Activated CD8-positive, alpha-beta memory T cell treated with anti-CD3 and anti-CD28 coated beads, Interleukin-2, amount 50 U/mL, for 24 hours (primary cell): Measurements from ENCODE around the gene CLRN2.
"Not testable (repeated sequence)": the region's sequence is repeated elsewhere in the genome, so short reads cannot be mapped to it uniquely, and the experiment has no call there.

Experiments
- DNase-seq: peaks from one replicate; pipeline ENCODE4 v3.0.0-alpha.2; 2020; ENCODE audit errors: extremely low read depth

Gene CLRN2

GRCh38 chr4:17504081-17504480, 10.9 kb upstream of the CLRN2 start:
- DNase-seq: no peak

GRCh38 chr4:17510582-17510981, 4.4 kb upstream of the CLRN2 start:
- no peak for DNase-seq

- DNase-seq: no peak
Measured at GRCh38 chr4:17511051-17511450, 3.9 kb upstream of the CLRN2 start.

DNA sequence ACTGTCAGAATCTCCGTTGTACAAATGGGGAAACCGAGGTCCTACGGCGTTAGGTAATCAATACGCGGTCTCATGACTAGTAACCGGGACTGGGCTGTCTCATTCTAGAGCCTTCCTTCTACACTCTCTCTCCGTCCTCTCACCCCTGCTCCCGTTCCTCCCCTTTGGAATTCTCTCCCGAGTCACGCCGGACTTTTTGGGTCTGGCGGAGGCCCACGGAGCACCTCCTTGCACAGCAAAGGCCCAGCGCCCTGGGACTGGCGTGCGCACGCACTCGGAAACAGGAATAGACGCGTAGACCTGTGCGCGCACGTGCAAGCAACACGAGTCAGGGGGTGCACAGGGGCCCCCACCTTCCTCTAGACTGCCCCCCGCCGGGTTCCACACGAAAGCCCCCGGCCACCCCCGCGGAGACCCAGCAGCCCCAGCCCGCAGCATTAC, 3.4 kb upstream of the CLRN2 start:
- no peak for DNase-seq

DNA sequence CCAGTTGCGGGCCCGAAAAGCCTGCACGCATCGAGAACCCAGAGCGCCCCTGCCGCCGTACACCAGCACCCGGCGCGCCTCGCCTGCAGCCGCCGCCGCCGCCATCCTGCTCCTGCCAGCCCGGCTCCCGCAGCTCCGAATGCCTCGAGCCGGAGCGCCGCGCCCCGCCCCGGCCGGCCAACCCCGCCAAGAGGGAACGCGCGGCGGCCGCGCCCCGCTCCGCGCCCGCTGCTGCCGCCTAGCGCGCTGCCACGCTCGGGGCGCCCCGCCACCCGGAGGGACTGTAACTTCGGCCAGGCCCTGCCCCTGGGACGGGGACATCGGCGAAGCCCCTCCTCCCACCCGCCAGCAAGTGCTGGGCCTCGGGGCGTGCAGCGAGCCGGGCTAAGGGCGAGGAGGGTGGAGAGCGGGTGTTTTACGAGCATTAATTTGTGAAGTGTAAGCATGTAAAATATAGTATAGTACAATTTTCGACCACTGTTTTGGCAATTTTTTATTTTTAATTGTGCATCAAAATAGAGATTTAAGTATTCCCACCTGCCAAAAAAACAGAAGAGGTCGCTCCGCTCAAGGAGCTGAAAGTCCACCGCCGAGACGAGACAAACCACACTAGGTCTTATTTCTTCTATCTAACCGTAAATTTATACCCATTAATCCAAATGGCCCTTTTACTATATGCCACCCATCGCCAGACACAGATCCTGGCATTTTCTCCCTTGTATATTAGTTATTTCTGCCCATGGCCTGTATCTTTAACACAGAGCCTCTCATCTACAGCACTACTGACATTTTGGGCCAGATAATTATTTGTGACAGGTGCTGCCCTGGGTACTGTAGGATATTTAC, 2.8 kb upstream of the CLRN2 start, which contains the start of gene QDPR:
TSS of gene QDPR (minus strand) at position 141 of the 846 bp plus-strand sequence. CDS start at position 105, 36 bp downstream.
- peak; percentile 26 for DNase-seq

DNA sequence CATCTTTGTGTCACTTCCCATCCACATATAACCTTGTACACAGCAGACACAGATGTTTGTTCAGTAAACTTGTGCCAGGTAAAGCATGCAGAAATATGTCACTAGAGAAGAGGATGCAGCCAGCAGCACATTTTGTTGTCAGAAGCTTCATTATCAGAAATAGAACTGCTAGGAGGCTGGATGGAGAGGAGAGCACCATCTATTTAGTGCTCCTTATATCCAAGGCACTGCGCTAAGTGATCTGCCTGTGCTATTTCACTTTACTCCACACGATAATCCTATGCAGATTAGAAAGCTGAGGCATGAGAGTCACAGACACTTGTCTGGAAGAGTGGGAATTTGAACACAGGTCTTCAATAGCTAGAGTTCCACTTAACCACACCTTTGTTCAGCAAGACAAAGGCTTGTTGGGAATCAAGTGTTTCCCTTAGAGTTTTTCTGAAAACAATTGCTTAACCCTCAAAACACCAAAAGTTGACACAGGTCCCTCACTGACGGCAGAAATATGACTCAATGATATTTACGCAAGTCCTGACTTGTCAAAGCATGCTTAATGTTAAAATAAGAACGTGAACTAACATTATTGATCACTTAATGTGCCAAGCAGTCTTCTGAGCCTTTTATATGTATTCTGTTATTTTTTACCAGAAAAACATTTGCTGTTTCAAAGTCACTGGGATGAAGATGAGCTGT, 1.8 kb upstream of the CLRN2 start:
- no peak for DNase-seq

DNA sequence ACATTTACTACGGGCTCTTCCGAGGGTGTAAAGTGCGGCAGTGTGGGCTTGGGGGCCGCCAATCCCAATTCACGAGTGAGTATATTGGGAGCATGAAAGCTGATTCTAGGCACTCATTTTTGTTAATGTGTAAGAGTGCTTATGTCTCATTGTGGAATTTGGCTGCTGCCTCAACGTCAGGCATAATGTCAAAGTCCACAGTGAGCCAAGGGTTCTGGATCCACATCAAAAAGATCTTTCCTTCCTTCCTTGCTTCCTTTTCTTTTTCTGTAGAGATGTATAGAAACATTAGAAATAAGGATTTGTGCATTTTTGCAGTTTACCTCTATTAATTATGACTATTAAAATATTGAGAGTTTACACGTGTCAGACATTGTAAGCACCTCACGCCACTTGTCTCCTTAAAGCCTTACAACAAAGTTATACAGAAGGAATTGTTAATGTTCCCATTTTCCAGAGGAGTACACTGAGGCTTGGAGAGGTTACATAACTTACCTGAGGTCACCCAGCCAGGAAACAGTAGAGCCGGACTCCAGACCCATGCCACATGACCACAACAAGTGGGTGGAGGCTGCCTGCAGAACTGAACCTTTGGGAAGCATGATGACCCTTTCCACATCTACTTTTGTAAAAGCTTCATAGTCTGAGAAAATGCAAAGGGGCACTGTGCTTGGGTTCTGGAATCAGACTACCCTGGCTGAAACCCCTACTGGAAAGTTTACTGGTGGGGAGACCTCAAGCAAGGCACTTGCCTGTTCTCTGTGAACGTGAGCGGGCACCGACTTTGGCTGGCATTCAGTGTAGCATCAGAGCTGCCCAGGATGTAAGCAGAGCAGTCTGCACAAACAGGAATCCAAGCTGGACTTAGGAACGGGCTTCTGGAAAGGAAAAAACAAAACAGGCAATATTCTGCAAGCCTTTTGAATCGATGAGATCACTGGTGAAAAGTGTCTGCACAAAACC, 761 bp downstream of the CLRN2 start:
- no peak for DNase-seq

- DNase-seq: no peak
Measured at GRCh38 chr4:17516980-17517379, 2.0 kb downstream of the CLRN2 start.

DNA sequence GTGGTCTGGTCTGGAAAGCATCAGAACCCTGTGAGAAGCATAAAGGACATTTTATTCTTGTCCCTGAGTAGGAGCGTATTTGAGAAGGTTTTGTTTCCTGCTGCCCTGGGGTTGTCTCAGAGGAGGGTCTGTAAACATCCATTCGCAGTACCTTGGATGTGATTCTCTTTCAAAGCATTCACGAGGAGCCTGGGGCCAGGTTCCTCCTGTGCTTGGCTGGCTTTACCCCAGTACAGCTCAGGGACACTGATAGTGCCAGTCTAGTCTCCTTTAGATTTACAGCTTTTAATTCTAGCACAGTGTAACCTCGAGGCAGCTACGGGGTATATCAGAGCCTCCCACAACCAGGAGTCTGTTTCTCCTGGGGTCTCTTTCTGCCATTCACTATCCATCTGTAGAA, 2.7 kb downstream of the CLRN2 start:
- no peak for DNase-seq

GRCh38 chr4:17521595-17521994, 6.6 kb downstream of the CLRN2 start:
- no peak for DNase-seq

DNA sequence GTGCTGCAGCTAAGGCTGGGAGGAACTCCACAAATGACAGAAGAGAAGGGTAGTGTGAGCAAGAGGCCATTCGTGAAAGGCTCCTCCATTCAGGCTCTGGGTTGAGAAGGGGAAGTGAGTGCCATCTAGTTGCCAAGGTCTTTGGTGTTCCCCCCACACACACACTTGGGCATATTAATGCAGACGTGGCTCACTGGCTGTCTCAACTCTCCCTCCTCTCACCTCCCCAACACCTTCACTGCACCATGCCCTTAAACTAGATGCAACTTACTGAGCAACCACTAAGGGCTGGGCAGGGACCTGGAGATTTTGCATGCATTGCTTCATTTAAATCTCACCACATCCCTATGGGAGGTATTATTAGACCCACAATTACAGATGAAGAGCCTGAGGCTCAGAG, 8.7 kb downstream of the CLRN2 start:
- DNase-seq: no peak

- DNase-seq: no peak
Measured at GRCh38 chr4:17526695-17527477, 11.9 kb downstream of the CLRN2 start.

- DNase-seq: no peak
Measured at GRCh38 chr4:17528551-17529165, 13.7 kb downstream of the CLRN2 start.

DNA sequence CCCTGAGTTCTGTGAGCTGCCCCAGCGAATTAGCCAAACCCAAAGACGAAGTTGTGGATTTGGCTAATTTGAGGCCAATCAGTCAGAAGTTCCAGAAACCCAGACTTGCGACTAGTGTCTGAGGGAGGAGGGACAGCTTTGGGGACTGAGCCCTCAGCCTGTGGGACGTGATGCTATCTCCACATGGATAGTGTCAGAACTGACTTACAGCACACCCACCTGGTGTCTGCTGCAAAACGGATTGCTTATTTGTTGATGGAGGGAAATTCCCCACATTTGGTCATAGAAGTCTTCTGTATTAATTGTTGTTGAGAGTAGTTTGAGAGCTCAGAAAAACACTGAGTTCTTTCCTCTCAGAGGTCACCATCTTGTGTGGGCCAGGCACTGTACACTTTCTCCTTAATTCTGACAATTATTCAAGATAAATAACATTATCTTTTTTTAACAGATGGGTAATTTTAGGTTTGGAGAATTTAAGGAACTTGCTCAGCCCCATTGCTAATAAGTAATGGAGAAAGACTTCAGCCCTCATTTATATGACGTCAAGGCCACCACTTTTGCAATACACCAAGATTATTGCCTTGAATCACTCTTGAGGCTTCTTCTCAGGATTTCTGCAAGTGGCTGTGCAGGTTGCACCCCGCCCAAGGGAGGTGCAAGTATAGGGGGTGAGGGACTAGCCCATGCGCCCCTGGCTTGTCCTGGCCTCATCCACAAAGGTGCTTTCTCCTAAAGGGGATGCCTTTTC, 16.7 kb downstream of the CLRN2 start:
- DNase-seq: no peak

GRCh38 chr4:17534705-17535104, 19.7 kb downstream of the CLRN2 start:
- no peak for DNase-seq

DNA sequence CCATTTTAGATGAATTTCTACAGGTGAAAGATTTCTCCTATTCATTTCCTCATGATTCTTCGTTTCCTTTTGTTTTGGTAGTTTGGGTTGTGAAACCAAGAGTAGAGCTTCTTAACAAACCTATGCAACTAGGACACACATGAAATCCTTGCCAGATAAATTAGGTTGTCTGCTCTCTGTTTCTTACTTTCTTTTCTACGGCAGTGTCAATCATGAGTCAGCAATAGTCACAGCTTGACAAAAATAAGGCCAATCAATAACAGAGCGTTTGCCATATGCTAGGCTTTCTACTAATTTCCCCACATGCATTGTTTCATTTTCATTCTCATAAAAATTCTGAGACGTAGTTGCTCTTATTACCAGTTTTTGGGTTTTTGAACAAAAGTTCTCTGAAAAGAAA, 20.3 kb downstream of the CLRN2 start:
- no peak for DNase-seq

DNA sequence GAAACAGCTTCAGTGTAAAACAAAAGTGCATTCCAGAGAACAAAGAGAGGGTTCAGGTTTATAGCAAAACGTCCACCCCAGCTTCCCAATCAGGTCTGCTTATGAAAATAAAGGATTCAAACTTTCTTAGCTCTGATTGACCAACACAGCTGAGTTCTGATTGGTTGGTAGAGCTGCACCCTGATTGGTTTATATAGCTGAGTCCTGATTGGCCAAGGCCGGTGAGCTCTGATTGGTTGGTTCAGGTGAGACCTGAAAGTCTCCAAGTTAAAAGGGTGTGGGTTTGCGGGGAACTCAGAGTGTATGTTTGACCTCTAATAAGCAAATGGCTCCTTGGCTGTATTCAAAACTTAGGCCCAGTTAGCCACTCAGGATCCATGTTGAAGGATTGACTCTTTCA, 20.9 kb downstream of the CLRN2 start:
- no peak for DNase-seq

DNA sequence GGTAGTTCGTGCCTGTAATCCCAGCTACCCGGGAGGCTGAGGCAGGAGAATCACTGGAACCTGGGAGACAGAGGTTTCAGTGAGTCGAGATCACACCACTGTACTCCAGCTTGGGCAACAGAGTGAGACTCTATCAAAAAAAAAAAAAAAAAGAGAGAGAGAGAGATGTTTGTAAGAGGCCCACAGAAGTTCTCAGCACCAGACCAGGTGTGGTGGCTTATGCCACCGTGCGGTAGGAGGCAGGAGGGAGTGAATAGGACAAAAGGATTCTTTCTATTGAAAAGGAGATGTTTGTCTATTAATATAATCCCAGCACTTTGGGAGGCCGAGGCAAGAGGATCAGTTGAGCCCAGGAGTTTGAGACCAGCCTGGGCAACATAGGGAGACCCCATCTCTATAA, 22.1 kb downstream of the CLRN2 start:
- not testable (repeated sequence) for DNase-seq

GRCh38 chr4:17544205-17544604, 29.2 kb downstream of the CLRN2 start:
- DNase-seq: no peak

DNA sequence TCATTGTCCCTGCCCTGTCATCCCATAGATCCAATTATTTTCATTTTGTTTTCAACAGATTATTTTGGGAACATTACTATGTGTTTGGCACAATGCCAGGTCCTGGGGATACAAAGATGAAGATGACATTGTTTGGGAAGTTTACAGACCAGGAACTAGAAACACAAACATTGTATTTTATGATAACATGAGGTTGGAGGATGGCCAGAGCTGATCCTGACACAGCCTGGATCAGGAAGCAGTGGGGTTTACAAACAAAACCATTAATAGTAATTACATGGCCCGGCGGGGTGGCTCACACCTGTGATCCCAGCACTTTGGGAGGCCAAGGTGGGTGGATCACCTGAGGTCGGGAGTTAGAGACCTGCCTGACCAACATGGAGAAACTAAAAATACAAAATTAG, 29.9 kb downstream of the CLRN2 start:
- DNase-seq: no peak
